Transverse colon (tissue), 4 donors: Measurements from ENCODE around the gene RTN3. TPM values are rescaled to one million over a fixed set of nuclear protein-coding genes. Genes with fewer than 3 reads are reported as not detected.

Source experiments
- DNase-seq: peaks from one replicate; pipeline ENCODE4 v3.0.0-alpha.2; 2019
- H3K27ac ChIP-seq, 4 donors: fragments of 200-600 bp; sonication (generic); 2 replicates each; pipeline ENCODE4 v1.5.1; 2016 to 2018; ENCODE audit warnings: inconsistent platforms in 4 of 4
- H3K27me3 ChIP-seq: fragments of 200-600 bp; sonication (generic); 2 replicates; pipeline ENCODE4 v1.5.1; 2017; ENCODE audit warnings: inconsistent platforms
- H3K36me3 ChIP-seq, 4 donors: fragments of 200-600 bp; sonication (generic); 2 replicates each; pipeline ENCODE4 v1.5.1; 2017 to 2019; ENCODE audit warnings: inconsistent platforms in 4 of 4
- H3K4me1 ChIP-seq, 4 donors: fragments of 200-600 bp; sonication (generic); 2 replicates each; pipeline ENCODE4 v1.5.1; 2017 to 2020; ENCODE audit warnings: inconsistent platforms in 4 of 4
- H3K4me3 ChIP-seq, 4 donors: fragments of 200-600 bp; sonication (generic); 1 replicate in 1 of 4; 2 replicates in 3 of 4; pipeline versions ENCODE4 v1.5.1 to v1.6.1; 2017 to 2019; ENCODE audit warnings: inconsistent platforms in 4 of 4
- H3K9me3 ChIP-seq, 2 donors: fragments of 200-600 bp; sonication (generic); 2 replicates each; pipeline ENCODE4 v1.5.1; 2017 to 2019; ENCODE audit warnings: inconsistent platforms in 2 of 2
- CTCF ChIP-seq, 5 experiments: fragments of 200-600 bp in 3 of 5; fragments of 450-650 bp in 2 of 5; sonication (generic) in 3 of 5; IDR thresholded peaks; 1 replicate in 2 of 5; 2 replicates in 3 of 5; pipeline ENCODE4 v1.5.1; 2016 to 2017; ENCODE audit warnings: antibody characterized with exemption in 5 of 5, inconsistent platforms in 3 of 5, mild to moderate bottlenecking in 2 of 5, moderate library complexity in 1 of 5
- EP300 ChIP-seq: sonication (generic); formaldehyde crosslinking; IDR thresholded peaks from one replicate; pipeline ENCODE4 v1.6.1; 2017; ENCODE audit warnings: antibody characterized with exemption, low read depth
- POLR2A ChIP-seq: fragments of 450-650 bp; IDR thresholded peaks from one replicate; pipeline ENCODE4 v1.6.1; 2016; ENCODE audit warnings: antibody characterized with exemption, mild to moderate bottlenecking, moderate library complexity
- POLR2AphosphoS5 ChIP-seq, 3 donors: sonication (generic); formaldehyde crosslinking; IDR thresholded peaks; one replicate each; pipeline ENCODE4 v1.6.1; 2016; ENCODE audit warnings: antibody characterized with exemption in 3 of 3
- WGBS, 2 donors: methylation state at CpG; one replicate each; pipeline ENCODE4 v1.1.5; 2018; ENCODE audit warnings: low coverage in 1 of 2; 5-methylcytosine and 5-hydroxymethylcytosine counted together
- in situ Hi-C, 4 donors: fragments of 200-750 bp; cut with MboI; loops; one replicate each; pipeline versions ENCODE4 v1.15.0 to v1.15.1; 2017; ENCODE audit warnings: low sequenced_read_pairs in 3 of 4, low pct_ligation_motif_present in 1 of 4, low pct_unique_long_range_greater_than_20kb in 1 of 4
- intact Hi-C: fragments of 100-400 bp; cut with DNase I; formaldehyde crosslinking; loops from one replicate; pipeline ENCODE4 v1.15.1; 2023; ENCODE audit warnings: low total_unique reads
- total RNA-seq, 4 donors: library from RNA; depleted of rRNA; stranded (reverse); fragments of >200 nt; gene quantifications; one replicate each; pipeline ENCODE4 v1.1.0, GENCODE V29; 2016

The RTN3 gene
- total RNA-seq, 4 donors from 2014 or later = 44.8 to 187 (median 117) TPM

DNA sequence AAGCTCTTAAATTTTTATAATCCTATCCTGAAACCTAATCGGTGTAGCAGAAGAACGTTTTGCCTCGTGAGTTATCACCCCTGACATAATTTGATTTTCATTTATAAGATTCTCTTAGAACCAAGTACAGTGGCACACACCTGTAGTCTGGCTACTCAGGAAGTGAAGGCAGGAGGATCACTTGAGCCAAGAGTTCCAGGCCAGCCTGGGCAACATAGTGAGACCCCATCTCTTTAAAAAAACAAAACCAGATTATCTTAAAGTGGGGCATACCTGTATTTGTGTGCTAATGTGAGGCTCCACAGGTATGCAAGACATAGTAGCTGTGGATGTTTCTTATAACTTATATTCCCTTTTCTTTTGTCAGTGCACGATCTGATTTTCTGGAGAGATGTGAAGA lies 68.3 kb downstream of the RTN3 start:
- 77 to 78% methylated on average over 4 of the region's 4 CpGs for WGBS, 2 donors
- no peaks in the 10 kb centered on the region for H3K4me1 ChIP-seq
- in situ Hi-C loops (loop anchor here in 2 of 4 donors (25.0 kb wide), 2 partner anchors 112 to 262 kb away; partner anchors contain the start of gene PLAAT5 (in 1 of the 2)), intact Hi-C loops (no loop called here)
- no peak overlapping the region for H3K4me3 ChIP-seq
- no peak for DNase-seq
- peaks cover 0 to 27% (median 13%) of the 10 kb centered on the region in 4 donors for H3K36me3 ChIP-seq
- no peak overlapping the region for H3K27ac ChIP-seq
- H3K27me3 ChIP-seq = no peaks in the 10 kb centered on the region
- no peak for TF ChIP-seq POLR2AphosphoS5 (IDR thresholded peaks at IDR 0.05)
- TF ChIP-seq CTCF (IDR thresholded peaks at IDR 0.05) = no peak
- no peak for TF ChIP-seq POLR2A
- no peak for TF ChIP-seq EP300
- H3K9me3 ChIP-seq = no peaks in the 10 kb centered on the region

- WGBS, 2 donors = 70 to 85% methylated on average over 2 to 5 of the region's 5 CpGs
- peaks cover 0 to 4% (median under 1%) of the 10 kb centered on the region in 4 donors for H3K4me1 ChIP-seq
- H3K27me3 ChIP-seq = no peaks in the 10 kb centered on the region
- no peak overlapping the region for H3K4me3 ChIP-seq
- intact Hi-C loops (no loop called here), in situ Hi-C loops (no loop called here)
- no peak for DNase-seq
- H3K9me3 ChIP-seq = no peaks in the 10 kb centered on the region
- no peak overlapping the region for H3K27ac ChIP-seq
- TF ChIP-seq POLR2A = no peak
- TF ChIP-seq POLR2AphosphoS5 (IDR thresholded peaks at IDR 0.05) = no peak
- TF ChIP-seq EP300 = no peak
- TF ChIP-seq CTCF (IDR thresholded peaks at IDR 0.05) = no peak
- H3K36me3 ChIP-seq = peaks cover 0 to 25% (median 4%) of the 10 kb centered on the region in 4 donors
These were observed 75.8 kb downstream of the RTN3 start for GRCh38 chr11:63756919-63757761.

- in situ Hi-C loops = loop anchor here in 1 of 4 donors (10.0 kb wide), 1 partner anchor 184 kb away; no protein-coding TSS in a partner anchor
These were observed 79.3 kb downstream of the RTN3 start for GRCh38 chr11:63760487-63761079.

More at GRCh38 chr11:63760487-63761079, 79.3 kb downstream of the RTN3 start:
- intact Hi-C loops = loop anchor here (10.0 kb wide), 1 partner anchor 76 kb away; the partner anchor contains the start of gene RTN3
- peaks cover 8 to 38% (median 31%) of the 10 kb centered on the region in 4 donors for H3K4me1 ChIP-seq
- 60 to 90% methylated on average over 1 to 5 of the region's 5 CpGs for WGBS, 2 donors
- no peak for DNase-seq
- no peak overlapping the region for H3K27ac ChIP-seq
- no peaks in the 10 kb centered on the region for H3K9me3 ChIP-seq
- no peaks in the 10 kb centered on the region for H3K27me3 ChIP-seq
- H3K4me3 ChIP-seq = no peak overlapping the region
- TF ChIP-seq POLR2AphosphoS5 (IDR thresholded peaks at IDR 0.05) (no peak), EP300 (no peak), POLR2A (no peak), CTCF (IDR thresholded peaks at IDR 0.05) (no peak)
- peaks cover 0 to 18% (median 0%) of the 10 kb centered on the region in 4 donors for H3K36me3 ChIP-seq
